Smooth muscle cell (in vitro differentiated cells): ENCODE data around the gene LGI2. TPM values are rescaled to one million over a fixed set of nuclear protein-coding genes. Genes with fewer than 3 reads are reported as not detected.

ENCODE experiments used
- DNase-seq: peaks from one replicate; lab custom pipeline; 2025; ENCODE audit not compliant: unreplicated experiment; lab: John Stamatoyannopoulos, UW
- H2AFZ ChIP-seq: fragments of 200-600 bp; sonication (generic); 2 replicates; pipeline ENCODE4 v1.6.0; 2016; ENCODE audit warnings: antibody characterized with exemption, low read depth, mild to moderate bottlenecking
- H3F3A ChIP-seq: fragments of 200-600 bp; sonication (generic); 2 replicates; pipeline ENCODE4 v1.6.0; 2017; ENCODE audit warnings: antibody characterized with exemption, low read depth
- H3K27ac ChIP-seq: fragments of 200-600 bp; sonication (generic); 2 replicates; pipeline ENCODE4 v1.5.1; 2016; ENCODE audit warnings: low read depth, mild to moderate bottlenecking
- H3K27me3 ChIP-seq: fragments of 200-600 bp; sonication (generic); 2 replicates; pipeline ENCODE4 v1.6.1; 2016; ENCODE audit warnings: low read depth, mild to moderate bottlenecking
- H3K36me3 ChIP-seq: fragments of 200-600 bp; sonication (generic); 2 replicates; pipeline ENCODE4 v1.5.1; 2016; ENCODE audit warnings: low read depth
- H3K4me1 ChIP-seq: fragments of 200-600 bp; sonication (generic); 2 replicates; pipeline ENCODE4 v1.5.1; 2016; ENCODE audit warnings: low read depth
- H3K4me2 ChIP-seq: fragments of 200-600 bp; sonication (generic); 2 replicates; pipeline ENCODE4 v1.6.0; 2016; ENCODE audit warnings: mild to moderate bottlenecking
- H3K4me3 ChIP-seq: fragments of 200-600 bp; sonication (generic); 2 replicates; pipeline ENCODE4 v1.5.1; 2016; ENCODE audit warnings: mild to moderate bottlenecking
- H3K79me2 ChIP-seq: fragments of 200-600 bp; sonication (generic); 2 replicates; pipeline ENCODE4 v1.6.0; 2016; ENCODE audit warnings: low read depth, mild to moderate bottlenecking
- H3K9ac ChIP-seq: fragments of 200-600 bp; sonication (generic); 2 replicates; pipeline ENCODE4 v1.6.0; 2016; ENCODE audit warnings: low read depth
- H3K9me3 ChIP-seq: fragments of 200-600 bp; sonication (generic); replicated peaks from 2 replicates; pipeline ENCODE4 v1.5.1; 2016; ENCODE audit warnings: low read depth
- H4K20me1 ChIP-seq: fragments of 200-600 bp; sonication (generic); 2 replicates; pipeline ENCODE4 v1.6.0; 2016; ENCODE audit warnings: low read depth
- CTCF ChIP-seq: fragments of 200-600 bp; sonication (generic); IDR thresholded peaks from 2 replicates; pipeline ENCODE4 v1.5.1; 2017; ENCODE audit warnings: borderline replicate concordance, mild to moderate bottlenecking, antibody characterized with exemption; ENCODE audit not compliant: insufficient read depth, poor library complexity, severe bottlenecking
- WGBS: methylation state at CpG from one replicate; pipeline ENCODE4 v1.1.7; 2016; ENCODE audit warnings: low lambda C conversion rate; 5-methylcytosine and 5-hydroxymethylcytosine counted together
- polyA plus RNA-seq: library from polyadenylated mRNA; unstranded; fragments of >200 nt; fragmentation: Nextera tagmentation; extraction: Ambion mirVana; gene quantifications from 2 replicates; pipeline ENCODE4 v1.2.1, GENCODE V29; 2016
- total RNA-seq: library from RNA; depleted of rRNA; stranded (reverse); fragments of >200 nt; gene quantifications from 2 replicates; pipeline ENCODE4 v1.2.3, GENCODE V29; 2014

The LGI2 gene
- total and polyA plus RNA-seq, 2 experiments from 2014 or later: 3.1 to 9.3 TPM

GRCh38 chr4:25032126-25032525 is 1.4 kb upstream of the LGI2 start:
- Histone ChIP-seq H2AFZ (no peak overlapping the region), H4K20me1 (no peaks in the 10 kb centered on the region), H3K27me3 (peaks cover 29% of the 10 kb centered on the region), H3F3A (no peaks in the 10 kb centered on the region), H3K36me3 (no peaks in the 10 kb centered on the region), H3K9ac (no peak overlapping the region), H3K4me3 (no peak overlapping the region), H3K9me3 (no peaks in the 10 kb centered on the region), H3K4me2 (no peak overlapping the region), H3K4me1 (peaks cover 4% of the 10 kb centered on the region), H3K27ac (no peak overlapping the region), H3K79me2 (no peaks in the 10 kb centered on the region)
- 83% methylated on average over 2 of the region's 2 CpGs for WGBS
- DNase-seq: no peak
- TF ChIP-seq CTCF: no peak

GRCh38 chr4:25031077-25031621 is 403 bp upstream of the LGI2 start:
- no peaks in the 10 kb centered on the region for H3K79me2 ChIP-seq
- no peaks in the 10 kb centered on the region for H3F3A ChIP-seq
- H3K9me3 ChIP-seq: no peaks in the 10 kb centered on the region
- H3K9ac ChIP-seq: no peak overlapping the region
- peak overlapping the region; percentile 64 for H2AFZ ChIP-seq
- H3K36me3 ChIP-seq: no peaks in the 10 kb centered on the region
- peaks cover 4% of the 10 kb centered on the region for H3K4me1 ChIP-seq
- peak overlapping the region; percentile 96 for H3K4me2 ChIP-seq
- peak; percentile 52 for DNase-seq
- H4K20me1 ChIP-seq: no peaks in the 10 kb centered on the region
- no peak overlapping the region for H3K27ac ChIP-seq
- WGBS: 4% methylated on average over 25 of the region's 26 CpGs
- no peak for TF ChIP-seq CTCF
- H3K4me3 ChIP-seq: peak overlapping the region; percentile 61
- peaks cover 36% of the 10 kb centered on the region for H3K27me3 ChIP-seq

- H3K4me1 ChIP-seq: peaks cover 4% of the 10 kb centered on the region
- no peaks in the 10 kb centered on the region for H3K36me3 ChIP-seq
- H4K20me1 ChIP-seq: no peaks in the 10 kb centered on the region
- no peaks in the 10 kb centered on the region for H3K79me2 ChIP-seq
- no peaks in the 10 kb centered on the region for H3F3A ChIP-seq
- peak overlapping the region; percentile 96 for H3K4me2 ChIP-seq
- no peak for TF ChIP-seq CTCF
- DNase-seq: no peak
- H3K9me3 ChIP-seq: no peaks in the 10 kb centered on the region
- H3K9ac ChIP-seq: no peak overlapping the region
- H3K27me3 ChIP-seq: peaks cover 36% of the 10 kb centered on the region
- no peak overlapping the region for H2AFZ ChIP-seq
- H3K27ac ChIP-seq: no peak overlapping the region
- 45% methylated on average over 19 of the region's 19 CpGs for WGBS
- peak overlapping the region; percentile 61 for H3K4me3 ChIP-seq
These were observed 1.1 kb downstream of the LGI2 start for GRCh38 chr4:25029479-25030276.
